Immature natural killer cell (primary cell): ENCODE results near the gene PPP4R3B. TPM values are rescaled to one million over a fixed set of nuclear protein-coding genes. Genes with fewer than 3 reads are reported as not detected.
"Not testable (repeated sequence)": the region's sequence is repeated elsewhere in the genome, so short reads cannot be mapped to it uniquely, and the experiment has no call there.

Experiments
- DNase-seq, 3 donors: peaks; one replicate each; pipeline ENCODE4 v3.0.0; 2022; ENCODE audit warnings: mixed read lengths in 1 of 3
- H3K27ac Mint-ChIP-seq, 6 donors: one replicate each; pipeline ENCODE4 v1.8.0; 2020; ENCODE audit warnings: mixed read lengths in 6 of 6, mild to moderate bottlenecking in 5 of 6, inconsistent platforms in 4 of 6, moderate library complexity in 3 of 6
- H3K27me3 Mint-ChIP-seq, 3 donors: one replicate each; pipeline ENCODE4 v1.8.0; 2020 to 2021; ENCODE audit warnings: low read depth in 3 of 3, mild to moderate bottlenecking in 3 of 3, mixed read lengths in 3 of 3, moderate library complexity in 3 of 3, inconsistent platforms in 1 of 3
- H3K36me3 Mint-ChIP-seq, 3 donors: one replicate each; pipeline ENCODE4 v1.8.0; 2020; ENCODE audit warnings: mixed read lengths in 3 of 3, inconsistent platforms in 2 of 3, mild to moderate bottlenecking in 2 of 3
- H3K4me1 Mint-ChIP-seq, 2 donors: one replicate each; pipeline ENCODE4 v1.8.0; 2020; ENCODE audit warnings: inconsistent platforms in 2 of 2, mild to moderate bottlenecking in 2 of 2, mixed read lengths in 2 of 2, moderate library complexity in 1 of 2
- H3K4me3 Mint-ChIP-seq, 5 donors: one replicate each; pipeline ENCODE4 v1.8.0; 2020; ENCODE audit warnings: mild to moderate bottlenecking in 5 of 5, mixed read lengths in 5 of 5, inconsistent platforms in 3 of 5, moderate library complexity in 3 of 5
- H3K9me3 Mint-ChIP-seq, 6 donors: one replicate each; pipeline ENCODE4 v1.8.0; 2020; ENCODE audit warnings: mild to moderate bottlenecking in 6 of 6, mixed read lengths in 6 of 6, inconsistent platforms in 4 of 6, moderate library complexity in 3 of 6
- polyA plus RNA-seq, 3 donors: library from polyadenylated mRNA; unstranded; fragments of 300-500 nt; fragmentation: Illumina TruSeq; gene quantifications; one replicate each; pipeline ENCODE4 v1.2.3, GENCODE V29; 2021

The PPP4R3B gene
- polyA plus RNA-seq, 3 donors from 2014 or later: 49.7 to 87.7 (median 58.3) TPM

- H3K4me1 Mint-ChIP-seq: peaks cover 50 to 84% of the 10 kb centered on the region in 2 donors
Observed at GRCh38 chr2:55610954-55611743, 6.3 kb downstream of the PPP4R3B start.

GRCh38 chr2:55609938-55610578 is 7.4 kb downstream of the PPP4R3B start:
- Mint-ChIP-seq H3K4me3 (no peak overlapping the region), H3K27ac (peak overlapping the region in 5 of 6 donors; percentile 8 to 71 (median 59)), H3K27me3 (peaks cover 0 to 5% (median 0%) of the 10 kb centered on the region in 3 donors), H3K9me3 (no peaks in the 10 kb centered on the region), H3K36me3 (peaks cover 0 to 16% (median 5%) of the 10 kb centered on the region in 3 donors), H3K4me1 (peaks cover 47 to 84% of the 10 kb centered on the region in 2 donors)
- DNase-seq: no peak

More at GRCh38 chr2:55610954-55611743, 6.3 kb downstream of the PPP4R3B start:
- Mint-ChIP-seq H3K36me3 (peaks cover 0 to 16% (median 5%) of the 10 kb centered on the region in 3 donors), H3K9me3 (no peaks in the 10 kb centered on the region), H3K27ac (peak overlapping the region; percentile 8 to 71 (median 32)), H3K4me3 (no peak overlapping the region), H3K27me3 (peaks cover 0 to 5% (median 1%) of the 10 kb centered on the region in 3 donors)
- DNase-seq: no peak

- Mint-ChIP-seq H3K4me1 (peaks cover 53 to 83% of the 10 kb centered on the region in 2 donors), H3K9me3 (no peaks in the 10 kb centered on the region), H3K27me3 (peaks cover 0 to 5% (median 0%) of the 10 kb centered on the region in 3 donors), H3K27ac (peak overlapping the region in 1 of 6 donors; percentile 13), H3K36me3 (peaks cover 0 to 13% (median 3%) of the 10 kb centered on the region in 3 donors), H3K4me3 (no peak overlapping the region)
- DNase-seq: no peak
Observed at GRCh38 chr2:55609193-55609794, 8.1 kb downstream of the PPP4R3B start.

GRCh38 chr2:55607717-55608116 is 9.7 kb downstream of the PPP4R3B start:
- DNase-seq: no peak
- Mint-ChIP-seq H3K4me3 (no peak overlapping the region), H3K27me3 (peaks cover 0 to 5% (median 0%) of the 10 kb centered on the region in 3 donors), H3K27ac (no peak overlapping the region), H3K9me3 (no peaks in the 10 kb centered on the region), H3K36me3 (peaks cover 0 to 7% (median 0%) of the 10 kb centered on the region in 3 donors), H3K4me1 (peaks cover 49 to 82% of the 10 kb centered on the region in 2 donors)

- no peaks in the 10 kb centered on the region for H3K27me3 Mint-ChIP-seq
- H3K9me3 Mint-ChIP-seq: no peaks in the 10 kb centered on the region
- no peak overlapping the region for H3K4me3 Mint-ChIP-seq
- H3K36me3 Mint-ChIP-seq: peaks cover 0 to 19% (median 12%) of the 10 kb centered on the region in 3 donors
- H3K27ac Mint-ChIP-seq: peak overlapping the region in 1 of 6 donors; percentile 67
- peaks cover 52 to 86% of the 10 kb centered on the region in 2 donors for H3K4me1 Mint-ChIP-seq
- DNase-seq: no peak
Observed at GRCh38 chr2:55604027-55604565, 13.3 kb downstream of the PPP4R3B start.

- Mint-ChIP-seq H3K9me3 (no peaks in the 10 kb centered on the region), H3K27me3 (no peaks in the 10 kb centered on the region), H3K27ac (peak overlapping the region in 1 of 6 donors; percentile 44), H3K4me3 (no peak overlapping the region), H3K4me1 (peaks cover 40 to 74% of the 10 kb centered on the region in 2 donors), H3K36me3 (peaks cover 3 to 21% (median 12%) of the 10 kb centered on the region in 3 donors)
- DNase-seq: no peak
Observed at GRCh38 chr2:55601849-55602248, 15.6 kb downstream of the PPP4R3B start.

GRCh38 chr2:55598056-55598795 is 19.2 kb downstream of the PPP4R3B start:
- Mint-ChIP-seq H3K27ac (peak overlapping the region in 1 of 6 donors; percentile 40), H3K9me3 (no peaks in the 10 kb centered on the region), H3K4me1 (peaks cover 25 to 65% of the 10 kb centered on the region in 2 donors), H3K36me3 (peaks cover 4 to 25% (median 12%) of the 10 kb centered on the region in 3 donors), H3K4me3 (no peak overlapping the region), H3K27me3 (no peaks in the 10 kb centered on the region)
- DNase-seq: no peak

GRCh38 chr2:55596795-55597194 is 20.6 kb downstream of the PPP4R3B start:
- H3K9me3 Mint-ChIP-seq, H3K4me3 Mint-ChIP-seq, DNase-seq, H3K27ac Mint-ChIP-seq, H3K27me3 Mint-ChIP-seq: not testable (repeated sequence)
- Mint-ChIP-seq H3K36me3 (peaks cover 4 to 24% (median 7%) of the 10 kb centered on the region in 3 donors), H3K4me1 (peaks cover 22 to 64% of the 10 kb centered on the region in 2 donors)

- no peak for DNase-seq
- Mint-ChIP-seq H3K27me3 (no peaks in the 10 kb centered on the region), H3K27ac (no peak overlapping the region), H3K9me3 (no peaks in the 10 kb centered on the region), H3K36me3 (peaks cover 4 to 22% (median 7%) of the 10 kb centered on the region in 3 donors), H3K4me1 (peaks cover 26 to 67% of the 10 kb centered on the region in 2 donors), H3K4me3 (no peak overlapping the region)
Observed at GRCh38 chr2:55595536-55595935, 21.9 kb downstream of the PPP4R3B start.

- no peak overlapping the region for H3K4me3 Mint-ChIP-seq
- DNase-seq: no peak
- H3K9me3 Mint-ChIP-seq: no peaks in the 10 kb centered on the region
- peaks cover 15 to 67% of the 10 kb centered on the region in 2 donors for H3K4me1 Mint-ChIP-seq
- H3K27me3 Mint-ChIP-seq: no peaks in the 10 kb centered on the region
- peaks cover 4 to 18% (median 5%) of the 10 kb centered on the region in 3 donors for H3K36me3 Mint-ChIP-seq
- peak overlapping the region in 3 of 6 donors; percentile 39 to 65 (median 62) for H3K27ac Mint-ChIP-seq
Observed at GRCh38 chr2:55592130-55592529, 25.3 kb downstream of the PPP4R3B start.

- peak overlapping the region in 2 of 6 donors; percentile 40 to 49 for H3K27ac Mint-ChIP-seq
- peaks cover 0 to 21% (median 5%) of the 10 kb centered on the region in 3 donors for H3K36me3 Mint-ChIP-seq
- no peaks in the 10 kb centered on the region for H3K27me3 Mint-ChIP-seq
- DNase-seq: no peak
- H3K4me1 Mint-ChIP-seq: peaks cover 15 to 62% of the 10 kb centered on the region in 2 donors
- no peak overlapping the region for H3K4me3 Mint-ChIP-seq
- H3K9me3 Mint-ChIP-seq: no peaks in the 10 kb centered on the region
Observed at GRCh38 chr2:55590810-55591440, 26.5 kb downstream of the PPP4R3B start.

- no peaks in the 10 kb centered on the region for H3K27me3 Mint-ChIP-seq
- no peak overlapping the region for H3K4me3 Mint-ChIP-seq
- peaks cover 0 to 20% (median 10%) of the 10 kb centered on the region in 3 donors for H3K36me3 Mint-ChIP-seq
- DNase-seq: no peak
- peak overlapping the region in 1 of 6 donors; percentile 73 for H3K27ac Mint-ChIP-seq
- H3K4me1 Mint-ChIP-seq: peaks cover 9 to 72% of the 10 kb centered on the region in 2 donors
- H3K9me3 Mint-ChIP-seq: no peaks in the 10 kb centered on the region
Observed at GRCh38 chr2:55585451-55586080, 31.9 kb downstream of the PPP4R3B start.
